HG02870 (cell line): ENCODE data around the gene RPS15A.
A peak's percentile ranks its signal among the peaks of the same experiment; 100 is the strongest.
"Not testable (repeated sequence)": the region's sequence is repeated elsewhere in the genome, so short reads cannot be mapped to it uniquely, and the experiment has no call there.

Source experiments
- ATAC-seq: cut with Tn5 transposase; IDR thresholded peaks from one replicate; pipeline ENCODE4 v1.9.1; 2021; ENCODE audit warnings: mild to moderate bottlenecking, moderate library complexity; ENCODE audit not compliant: unreplicated experiment

Gene RPS15A

DNA sequence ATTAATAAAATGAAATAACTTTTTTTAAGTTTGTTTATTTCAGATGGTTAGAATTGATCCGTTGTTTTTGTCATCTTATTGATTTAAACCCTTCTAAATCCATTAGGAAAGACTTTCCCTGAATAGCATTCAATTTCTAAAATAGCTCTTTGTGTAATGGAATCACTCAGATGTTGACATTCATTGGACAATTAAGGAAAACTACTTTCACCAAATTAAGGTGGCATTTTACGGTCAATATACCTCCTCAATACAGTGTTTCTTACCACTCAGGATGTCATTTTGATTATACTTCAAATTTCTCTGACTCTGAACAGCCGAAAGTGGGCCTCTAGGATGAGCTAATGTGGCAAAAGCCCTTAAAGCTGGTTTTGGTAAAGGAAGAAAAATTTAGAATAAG is 9.4 kb upstream of the RPS15A start:
- no peak for ATAC-seq

GRCh38 chr16:18797746-18798145 is 7.6 kb upstream of the RPS15A start:
- no peak for ATAC-seq

GRCh38 chr16:18796377-18796776 is 6.2 kb upstream of the RPS15A start:
- ATAC-seq = no peak

- no peak for ATAC-seq
Measured at GRCh38 chr16:18792836-18793433, 2.8 kb upstream of the RPS15A start.

DNA sequence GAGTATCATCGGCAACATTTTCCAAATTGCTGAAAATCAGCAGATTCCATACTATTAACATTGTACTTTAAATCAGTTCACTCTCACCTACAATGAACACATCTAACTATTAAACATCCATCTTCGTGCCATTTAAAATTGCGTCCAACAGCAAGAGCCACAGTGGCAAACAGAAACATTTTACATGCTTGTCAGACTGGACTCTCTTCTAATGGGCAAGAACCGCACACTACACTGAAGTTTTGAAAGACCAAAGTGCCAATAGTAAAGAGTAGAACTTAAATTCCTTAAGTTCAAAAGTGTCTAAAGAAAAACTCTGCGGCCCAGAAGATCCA is 652 bp downstream of the RPS15A start:
- ATAC-seq = no peak

DNA sequence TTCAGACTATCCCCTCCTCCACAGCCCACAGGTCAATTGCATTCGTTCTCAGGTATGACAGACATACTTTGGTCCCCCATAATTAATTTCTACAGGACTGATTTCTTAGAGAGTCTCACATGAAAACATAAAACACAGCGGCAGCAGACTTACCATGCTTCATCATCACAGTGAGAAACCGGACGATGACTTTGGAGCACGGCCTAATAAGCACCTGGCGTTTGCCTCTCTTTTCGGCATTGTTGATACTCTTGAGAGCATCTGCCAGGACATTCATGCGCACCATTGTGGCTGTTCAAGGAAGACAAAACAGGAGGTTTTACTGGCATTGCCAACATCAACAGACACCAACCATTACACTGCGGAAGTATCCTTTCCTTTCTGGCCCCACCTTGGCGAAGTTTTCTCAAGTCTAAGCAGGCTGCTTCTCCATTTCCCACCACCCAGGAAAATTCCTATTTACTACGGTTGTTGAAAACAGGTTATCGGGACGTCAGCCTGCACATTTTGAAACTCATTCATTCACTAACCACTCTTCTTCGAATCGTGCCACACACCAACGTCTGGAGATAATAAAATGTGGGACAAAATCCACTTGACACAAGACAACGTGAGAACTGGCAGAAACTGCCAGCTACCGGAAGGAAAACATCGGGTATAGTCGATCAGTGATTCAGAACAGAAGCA is 1.2 kb downstream of the RPS15A start:
- no peak for ATAC-seq

GRCh38 chr16:18784917-18785623 is 5.1 kb downstream of the RPS15A start:
- ATAC-seq = no peak

- no peak for ATAC-seq
Measured at GRCh38 chr16:18783430-18784341, 6.4 kb downstream of the RPS15A start.

- no peak for ATAC-seq
Measured at GRCh38 chr16:18782697-18783429, 7.3 kb downstream of the RPS15A start.

DNA sequence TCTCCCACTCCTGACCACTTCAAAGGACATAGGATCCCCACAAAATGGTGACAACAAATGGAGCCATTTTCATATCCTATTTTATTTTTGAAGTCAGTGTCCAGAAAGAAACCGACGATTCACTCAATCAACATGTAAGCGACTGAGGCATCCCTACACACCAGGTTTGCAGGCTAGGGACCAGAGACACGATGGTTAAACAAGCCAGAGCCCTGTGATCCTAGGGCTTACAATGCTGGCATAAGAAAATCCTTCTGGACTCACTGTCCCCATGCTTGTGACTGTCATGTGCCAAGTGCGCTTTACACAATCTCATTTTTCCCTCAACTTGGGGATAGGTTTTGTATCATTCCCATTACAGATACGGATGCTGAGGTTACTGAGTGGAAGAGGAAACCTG is 8.9 kb downstream of the RPS15A start:
- not testable (repeated sequence) for ATAC-seq

DNA sequence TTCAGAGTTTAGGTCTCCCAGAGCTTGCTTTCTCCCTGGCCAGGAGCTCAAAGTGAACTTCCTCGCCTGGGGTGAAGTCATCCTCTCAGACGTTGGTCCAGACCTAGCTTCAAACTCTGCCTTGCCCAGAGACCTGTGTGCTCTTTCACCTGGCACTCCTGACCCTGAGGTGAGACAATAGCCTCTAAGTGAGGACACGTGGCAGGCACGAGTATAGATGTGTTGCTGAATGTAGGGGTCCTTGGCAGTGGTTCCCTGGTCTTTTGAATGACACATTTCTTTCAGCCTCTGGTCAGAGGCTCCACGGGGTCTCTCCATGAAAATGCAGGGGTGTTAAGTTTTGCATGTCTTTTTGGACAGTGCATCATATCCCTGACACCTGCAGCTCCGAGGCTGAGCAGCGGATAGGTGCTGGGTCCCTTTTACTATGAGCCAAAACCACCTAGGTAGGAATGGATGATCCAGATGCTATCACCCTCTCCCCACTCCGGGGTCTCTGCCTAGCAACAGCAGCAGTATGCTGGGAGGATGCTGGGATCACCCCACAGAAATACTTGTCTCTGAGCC is 9.6 kb downstream of the RPS15A start:
- not testable (repeated sequence) for ATAC-seq

GRCh38 chr16:18777664-18778063 is 12.5 kb downstream of the RPS15A start:
- ATAC-seq = not testable (repeated sequence)

GRCh38 chr16:18776334-18776733 is 13.8 kb downstream of the RPS15A start:
- ATAC-seq = not testable (repeated sequence)

DNA sequence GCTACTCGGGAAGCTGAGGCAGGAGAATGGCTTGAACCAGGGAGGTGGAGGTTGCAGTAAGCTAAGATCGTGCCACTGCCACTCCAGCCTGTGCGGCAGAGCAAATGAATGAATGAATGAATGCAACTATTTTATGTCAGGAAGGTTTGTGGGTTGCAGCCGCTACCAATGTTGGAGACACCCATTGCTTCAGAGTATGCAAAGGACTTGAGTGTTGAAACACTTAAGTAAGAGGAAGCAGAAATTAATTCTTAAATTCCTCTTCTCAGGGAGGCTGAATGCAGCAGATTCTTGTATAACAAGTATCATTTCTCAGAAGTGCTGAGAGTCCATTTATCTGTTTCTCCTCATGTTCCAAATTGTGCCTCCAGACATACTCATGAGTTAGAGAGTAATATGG is 15.5 kb downstream of the RPS15A start:
- not testable (repeated sequence) for ATAC-seq

GRCh38 chr16:18772171-18772570 is 18.0 kb downstream of the RPS15A start:
- not testable (repeated sequence) for ATAC-seq

DNA sequence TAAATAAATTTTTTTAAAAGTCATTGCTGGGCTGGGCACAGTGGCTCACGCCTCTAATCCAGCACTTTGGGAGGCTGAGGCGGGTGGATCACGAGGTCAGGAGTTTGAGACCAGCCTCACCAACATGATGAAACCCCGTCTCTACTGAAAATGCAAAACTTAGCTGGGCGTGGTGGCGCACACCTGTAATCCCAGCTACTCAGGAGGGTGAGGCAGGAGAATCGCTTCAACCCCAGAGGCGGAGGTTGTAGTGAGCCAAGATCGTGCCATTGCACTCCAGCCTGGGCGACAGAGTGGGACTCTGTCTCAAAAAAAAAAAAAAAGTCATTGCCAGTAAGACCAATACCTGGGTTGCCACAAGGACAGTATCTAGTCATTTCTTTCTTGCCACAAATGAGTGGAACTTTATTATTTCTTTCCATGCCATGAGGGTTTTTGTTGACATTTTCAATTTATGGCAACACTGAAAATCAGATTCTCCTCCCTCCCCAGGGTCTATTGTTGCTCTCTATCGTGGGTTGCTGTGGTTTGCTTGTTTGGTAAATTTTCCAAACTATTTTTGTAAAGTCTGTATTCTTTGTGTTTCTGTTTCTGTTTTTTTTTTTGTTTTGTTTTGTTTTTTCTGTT is 19.7 kb downstream of the RPS15A start:
- not testable (repeated sequence) for ATAC-seq

DNA sequence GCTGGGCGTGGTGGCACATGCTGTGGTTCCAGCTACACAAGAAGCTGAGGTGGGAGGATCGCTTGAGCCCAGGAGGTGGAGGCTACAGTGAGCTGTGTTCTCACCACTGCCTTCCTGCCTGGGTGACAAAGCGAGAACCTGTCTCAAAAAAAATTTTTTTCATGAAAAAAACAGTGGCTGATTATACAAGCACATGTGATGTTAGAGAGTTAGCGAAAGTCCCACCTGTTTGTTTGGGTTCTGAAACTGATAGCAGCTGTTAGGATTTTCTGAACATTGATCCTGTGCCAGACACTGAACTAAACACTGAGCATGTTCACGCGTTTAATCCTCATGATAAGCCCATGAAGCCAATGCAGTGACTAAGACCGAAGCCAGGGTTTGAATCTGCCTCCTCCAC is 22.9 kb downstream of the RPS15A start:
- ATAC-seq = peak; percentile 56

DNA sequence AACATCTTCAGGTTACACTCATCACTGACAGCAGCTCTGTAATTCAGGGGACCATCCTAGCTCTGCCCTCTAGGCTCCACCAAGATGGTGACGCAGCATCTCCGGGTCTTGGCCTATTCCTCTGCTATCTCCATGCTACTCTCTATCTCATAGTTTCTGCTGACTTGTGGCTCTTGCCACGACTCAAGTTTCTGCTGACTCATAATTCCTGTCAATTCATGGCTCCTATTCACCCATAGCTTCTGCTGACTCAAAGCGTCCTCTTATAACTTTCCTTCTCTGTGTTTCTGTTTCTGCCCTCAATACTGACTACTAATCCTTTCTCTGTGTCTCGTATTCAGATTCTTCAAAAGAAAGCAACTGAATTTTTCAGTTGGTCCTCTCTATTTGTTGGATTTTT is 27.4 kb downstream of the RPS15A start:
- peak; percentile 52 for ATAC-seq

GRCh38 chr16:18759598-18760520 is 30.3 kb downstream of the RPS15A start:
- peak; percentile 34 for ATAC-seq
